ENCODE measurements around the gene LY6G6F. TPM values are rescaled to one million over a fixed set of nuclear protein-coding genes. Genes with fewer than 3 reads are reported as not detected.

Gene LY6G6F
- total RNA-seq, 1 donor from 2014 or later = not detected

DNA sequence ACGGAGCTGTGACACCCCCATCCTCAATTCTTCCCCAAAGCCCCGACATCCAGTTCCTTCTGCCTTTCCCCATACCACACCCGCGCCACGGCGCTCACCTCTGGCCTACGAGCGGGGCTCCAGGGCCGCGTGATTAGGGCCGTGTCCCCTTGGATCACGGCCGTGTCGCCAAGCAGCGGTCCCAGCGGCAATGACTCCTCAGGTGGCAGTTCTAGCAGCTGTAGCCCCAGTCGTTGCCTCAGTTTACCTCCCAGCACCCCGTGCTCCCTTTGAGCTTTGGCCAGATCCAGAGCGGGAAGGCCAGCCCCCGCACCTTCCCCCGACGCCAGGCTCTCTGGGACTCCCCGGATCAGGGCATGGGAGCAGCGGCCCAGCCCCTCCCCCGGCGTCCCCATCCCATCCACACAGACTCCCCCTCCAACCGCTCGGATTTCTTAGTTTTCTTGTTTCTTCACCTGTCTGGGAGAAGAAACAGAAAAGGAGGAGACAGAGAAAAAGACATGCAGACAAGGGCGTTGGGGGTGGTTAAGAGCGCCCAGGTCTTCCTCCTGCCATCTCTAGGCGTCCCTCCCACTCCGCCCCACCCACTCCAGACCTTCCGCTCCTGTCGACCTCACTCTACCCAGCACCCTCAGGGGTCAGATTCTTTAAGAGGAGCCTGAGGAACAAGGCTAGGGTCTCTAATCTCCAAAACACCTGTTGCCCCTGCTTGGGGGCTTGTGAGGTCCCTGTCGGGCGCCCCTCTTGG is 22.3 kb downstream of the LY6G6F start, which contains the start of gene DDAH2:
DDAH2 (minus strand) TSS at position 533 of the 748 bp plus-strand sequence; CDS start at position 395, 138 bp downstream.
- H3K27ac ChIP-seq = peak within 1 kb of the TSS; percentile 99
- H3K27me3 ChIP-seq = no peaks in the 10 kb centered on the region
- peak within 1 kb of the TSS; percentile 82 to 94 for H3K4me3 ChIP-seq
- peaks cover 47% of the 10 kb centered on the region for H3K4me1 ChIP-seq
- no peak for DNase-seq (ENCODE audit: extremely low spot score in 2 of 2)
- no peaks in the 10 kb centered on the region for H3K9me3 ChIP-seq
- TF ChIP-seq POLR2A (IDR thresholded peaks at IDR 0.05) (no peak), POLR2AphosphoS5 (IDR thresholded peaks at IDR 0.05; ENCODE audit: insufficient read depth in 1 of 2, low read depth in 1 of 2) (no peak)
- TF ChIP-seq, protein P1, sequence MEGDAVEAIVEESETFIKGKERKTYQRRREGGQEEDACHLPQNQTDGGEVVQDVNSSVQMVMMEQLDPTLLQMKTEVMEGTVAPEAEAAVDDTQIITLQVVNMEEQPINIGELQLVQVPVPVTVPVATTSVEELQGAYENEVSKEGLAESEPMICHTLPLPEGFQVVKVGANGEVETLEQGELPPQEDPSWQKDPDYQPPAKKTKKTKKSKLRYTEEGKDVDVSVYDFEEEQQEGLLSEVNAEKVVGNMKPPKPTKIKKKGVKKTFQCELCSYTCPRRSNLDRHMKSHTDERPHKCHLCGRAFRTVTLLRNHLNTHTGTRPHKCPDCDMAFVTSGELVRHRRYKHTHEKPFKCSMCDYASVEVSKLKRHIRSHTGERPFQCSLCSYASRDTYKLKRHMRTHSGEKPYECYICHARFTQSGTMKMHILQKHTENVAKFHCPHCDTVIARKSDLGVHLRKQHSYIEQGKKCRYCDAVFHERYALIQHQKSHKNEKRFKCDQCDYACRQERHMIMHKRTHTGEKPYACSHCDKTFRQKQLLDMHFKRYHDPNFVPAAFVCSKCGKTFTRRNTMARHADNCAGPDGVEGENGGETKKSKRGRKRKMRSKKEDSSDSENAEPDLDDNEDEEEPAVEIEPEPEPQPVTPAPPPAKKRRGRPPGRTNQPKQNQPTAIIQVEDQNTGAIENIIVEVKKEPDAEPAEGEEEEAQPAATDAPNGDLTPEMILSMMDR (IDR thresholded peaks at IDR 0.05) = no peak
- H3K36me3 ChIP-seq = peaks cover 3 to 44% of the 10 kb centered on the region in 2 donors
- intact Hi-C loops (cut with DNase I) = loop anchor here (5.0 kb wide), 1 partner anchor 103 kb away; no protein-coding TSS in a partner anchor

DNA sequence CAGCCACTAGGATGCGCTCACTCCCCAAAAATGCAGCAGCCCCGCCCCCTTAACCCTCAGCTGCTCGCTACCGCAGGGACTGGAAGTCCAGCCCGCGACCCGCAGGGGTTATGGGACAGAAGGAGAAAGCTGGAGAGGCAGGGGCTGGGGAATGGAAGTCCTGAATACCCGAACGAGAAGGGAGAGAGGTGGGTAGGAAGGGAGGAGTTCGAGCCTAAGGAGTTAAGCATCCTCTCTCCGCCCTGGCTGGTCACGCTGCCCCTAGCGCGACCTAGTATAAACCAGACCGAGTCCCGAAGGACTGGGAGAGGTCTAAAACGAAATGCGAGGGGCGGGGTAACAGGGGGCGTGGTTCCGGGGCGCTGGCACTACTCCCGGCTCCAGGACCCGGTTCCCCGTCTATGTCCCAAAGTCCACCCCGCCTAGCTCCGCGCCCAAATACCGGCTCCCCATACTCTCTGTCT is 22.9 kb downstream of the LY6G6F start:
- Histone ChIP-seq H3K4me1 (peaks cover 53% of the 10 kb centered on the region), H3K9me3 (no peaks in the 10 kb centered on the region), H3K4me3 (peak overlapping the region; percentile 82 to 94), H3K27ac (peak overlapping the region; percentile 99), H3K27me3 (no peaks in the 10 kb centered on the region), H3K36me3 (peaks cover 3 to 47% of the 10 kb centered on the region in 2 donors)
- DNase-seq (ENCODE audit: extremely low spot score in 2 of 2) = peak in 1 of 2 donors; percentile 96
- TF ChIP-seq POLR2A (IDR thresholded peaks at IDR 0.05) (peak in 1 of 2 donors; percentile 63), POLR2AphosphoS5 (IDR thresholded peaks at IDR 0.05; ENCODE audit: insufficient read depth in 1 of 2, low read depth in 1 of 2) (peak; percentile 72 to 90)
- TF ChIP-seq, protein P1 (IDR thresholded peaks at IDR 0.05) = peak in 1 of 3 experiments; percentile 54
- intact Hi-C loops (cut with DNase I) = loop anchor here (5.0 kb wide), 1 partner anchor 103 kb away; no protein-coding TSS in a partner anchor

GRCh38 chr6:31729979-31730630 is 23.4 kb downstream of the LY6G6F start:
- Histone ChIP-seq H3K4me3 (peak overlapping the region; percentile 82 to 94), H3K27me3 (no peaks in the 10 kb centered on the region), H3K36me3 (peaks cover 3 to 47% of the 10 kb centered on the region in 2 donors), H3K27ac (peak overlapping the region; percentile 99), H3K9me3 (no peaks in the 10 kb centered on the region), H3K4me1 (peaks cover 58% of the 10 kb centered on the region)
- intact Hi-C loops (cut with DNase I) = loop anchor here (5.0 to 10.0 kb wide), 3 partner anchors 45 to 102 kb away; partner anchors contain the start of genes LY6G5C and VARS1
- TF ChIP-seq, protein P1 (IDR thresholded peaks at IDR 0.05) = no peak
- TF ChIP-seq POLR2A (IDR thresholded peaks at IDR 0.05) = peak in 1 of 2 donors; percentile 78
- peak; percentile 72 to 94 for TF ChIP-seq POLR2AphosphoS5 (IDR thresholded peaks at IDR 0.05; ENCODE audit: insufficient read depth in 1 of 2, low read depth in 1 of 2)
- no peak for DNase-seq (ENCODE audit: extremely low spot score in 2 of 2)

DNA sequence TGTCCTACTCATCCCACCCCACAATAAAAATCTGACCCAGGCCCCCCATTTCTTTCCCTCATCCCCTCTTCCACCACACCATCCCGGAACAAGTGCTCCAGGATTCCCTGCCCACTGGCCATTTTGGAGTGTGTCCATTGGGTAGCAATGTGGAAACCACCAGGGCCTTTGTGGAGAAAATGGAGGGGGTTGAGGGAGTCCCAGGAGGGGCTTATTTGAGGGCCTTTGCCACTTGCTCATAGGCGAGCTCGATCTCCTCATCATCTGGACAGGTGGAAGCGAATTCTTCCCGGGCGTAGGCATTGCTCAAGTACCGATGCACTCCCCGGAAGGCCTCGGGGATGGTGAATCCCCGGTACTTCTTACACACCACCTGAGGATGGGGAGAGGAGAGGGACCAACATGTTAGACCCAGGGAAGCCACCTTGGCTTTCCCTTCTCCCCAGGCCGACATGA is 24.0 kb downstream of the LY6G6F start:
- Histone ChIP-seq H3K27me3 (no peaks in the 10 kb centered on the region), H3K4me3 (peak overlapping the region; percentile 82 to 94), H3K9me3 (no peaks in the 10 kb centered on the region), H3K27ac (peak overlapping the region; percentile 99), H3K36me3 (peaks cover 3 to 47% of the 10 kb centered on the region in 2 donors), H3K4me1 (peaks cover 59% of the 10 kb centered on the region)
- intact Hi-C loops (cut with DNase I) = loop anchor here (10.0 kb wide), 2 partner anchors 46 to 64 kb away; partner anchors contain the start of genes LY6G5C and VARS1
- DNase-seq (ENCODE audit: extremely low spot score in 2 of 2) = no peak
- TF ChIP-seq POLR2A (IDR thresholded peaks at IDR 0.05) (no peak), POLR2AphosphoS5 (IDR thresholded peaks at IDR 0.05; ENCODE audit: insufficient read depth in 1 of 2, low read depth in 1 of 2) (no peak)
- TF ChIP-seq, protein P1 (IDR thresholded peaks at IDR 0.05) = no peak

Data from vagina (tissue), 2 donors.